ENCODE measurements around the gene KCNN3. TPM values are rescaled to one million over a fixed set of nuclear protein-coding genes. Genes with fewer than 3 reads are reported as not detected.

Gene KCNN3
- total and polyA plus RNA-seq, 2 of the 13 experiments (the other 11 are each of a cell fraction or from before 2014, with no cell fraction given): not detected

DNA sequence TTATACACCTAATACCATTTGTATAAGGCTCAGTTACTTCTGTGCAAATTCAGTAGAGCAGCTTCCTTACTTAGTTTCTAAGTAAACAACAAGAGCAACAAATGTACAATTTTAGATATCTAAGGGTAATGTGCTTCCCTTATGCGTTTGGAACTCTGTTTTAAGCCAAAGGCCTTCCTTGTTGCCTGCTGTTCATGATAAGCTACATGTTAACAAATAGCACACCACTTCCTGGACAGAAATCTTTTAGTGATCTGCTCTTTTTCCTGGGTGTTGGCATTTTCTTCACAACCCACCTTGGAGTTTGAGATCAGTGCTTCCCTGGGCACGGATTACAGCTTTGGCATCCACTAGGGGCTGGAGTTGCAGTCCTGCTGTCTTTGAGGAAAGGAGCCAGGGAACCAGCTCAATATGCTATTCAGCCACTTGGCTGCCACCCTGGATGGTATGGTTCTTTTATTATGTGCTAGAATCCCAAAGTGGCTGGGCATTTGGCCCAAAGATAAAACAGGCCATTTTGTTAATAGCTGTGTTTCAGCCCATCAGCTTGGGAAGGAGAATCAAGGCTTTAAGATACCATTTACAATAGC, 206.5 kb downstream of the KCNN3 start:
- Histone ChIP-seq H3K27ac (ENCODE audit: extremely low read length, insufficient read depth, low read length) (no peak overlapping the region), H2AFZ (ENCODE audit: low read length) (no peak overlapping the region), H3K4me2 (ENCODE audit: low read depth, low read length) (no peak overlapping the region), H3K27me3 (ENCODE audit: control insufficient read depth in 1 of 2, insufficient read depth in 2 of 2, low read length in 2 of 2) (no peaks in the 10 kb centered on the region; a peak in 1 of 5 replicates), H3K4me1 (ENCODE audit: insufficient read depth, low read length) (no peaks in the 10 kb centered on the region), H3K9me3 (ENCODE audit: low read length) (no peaks in the 10 kb centered on the region), H3K9ac (ENCODE audit: insufficient read depth, low read depth, low read length) (no peak overlapping the region), H3K36me3 (replicated peaks in 1 of 2; ENCODE audit: control insufficient read depth in 1 of 2, insufficient read depth in 2 of 2, low read length in 2 of 2) (no peaks in the 10 kb centered on the region), H3K79me2 (ENCODE audit: insufficient read depth, low read length) (no peaks in the 10 kb centered on the region), H4K20me1 (ENCODE audit: insufficient read depth, low read length) (no peaks in the 10 kb centered on the region), H3K4me3 (replicated peaks in 1 of 3; ENCODE audit: insufficient read depth in 1 of 3, low read depth in 2 of 3, low read length in 3 of 3) (no peak overlapping the region)
- TF ChIP-seq, protein P1, sequence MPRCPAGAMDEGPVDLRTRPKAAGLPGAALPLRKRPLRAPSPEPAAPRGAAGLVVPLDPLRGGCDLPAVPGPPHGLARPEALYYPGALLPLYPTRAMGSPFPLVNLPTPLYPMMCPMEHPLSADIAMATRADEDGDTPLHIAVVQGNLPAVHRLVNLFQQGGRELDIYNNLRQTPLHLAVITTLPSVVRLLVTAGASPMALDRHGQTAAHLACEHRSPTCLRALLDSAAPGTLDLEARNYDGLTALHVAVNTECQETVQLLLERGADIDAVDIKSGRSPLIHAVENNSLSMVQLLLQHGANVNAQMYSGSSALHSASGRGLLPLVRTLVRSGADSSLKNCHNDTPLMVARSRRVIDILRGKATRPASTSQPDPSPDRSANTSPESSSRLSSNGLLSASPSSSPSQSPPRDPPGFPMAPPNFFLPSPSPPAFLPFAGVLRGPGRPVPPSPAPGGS (CRISPR knock-in tag; IDR thresholded peaks at IDR 0.05): no peak
- TF ChIP-seq REL (CRISPR knock-in tag; conservative IDR thresholded peaks at IDR 0.05) (no peak), ZFP36L2 (CRISPR knock-in tag; IDR thresholded peaks at IDR 0.05) (no peak), ZFP1 (CRISPR knock-in tag; IDR thresholded peaks at IDR 0.05) (no peak), ATM (IDR thresholded peaks at IDR 0.05; ENCODE audit: borderline replicate concordance) (no peak)
- TF ChIP-seq, protein P2, sequence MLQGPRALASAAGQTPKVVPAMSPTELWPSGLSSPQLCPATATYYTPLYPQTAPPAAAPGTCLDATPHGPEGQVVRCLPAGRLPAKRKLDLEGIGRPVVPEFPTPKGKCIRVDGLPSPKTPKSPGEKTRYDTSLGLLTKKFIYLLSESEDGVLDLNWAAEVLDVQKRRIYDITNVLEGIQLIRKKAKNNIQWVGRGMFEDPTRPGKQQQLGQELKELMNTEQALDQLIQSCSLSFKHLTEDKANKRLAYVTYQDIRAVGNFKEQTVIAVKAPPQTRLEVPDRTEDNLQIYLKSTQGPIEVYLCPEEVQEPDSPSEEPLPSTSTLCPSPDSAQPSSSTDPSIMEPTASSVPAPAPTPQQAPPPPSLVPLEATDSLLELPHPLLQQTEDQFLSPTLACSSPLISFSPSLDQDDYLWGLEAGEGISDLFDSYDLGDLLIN (CRISPR knock-in tag; IDR thresholded peaks at IDR 0.05; ENCODE audit: borderline replicate concordance): no peak
- TF ChIP-seq, protein P3, sequence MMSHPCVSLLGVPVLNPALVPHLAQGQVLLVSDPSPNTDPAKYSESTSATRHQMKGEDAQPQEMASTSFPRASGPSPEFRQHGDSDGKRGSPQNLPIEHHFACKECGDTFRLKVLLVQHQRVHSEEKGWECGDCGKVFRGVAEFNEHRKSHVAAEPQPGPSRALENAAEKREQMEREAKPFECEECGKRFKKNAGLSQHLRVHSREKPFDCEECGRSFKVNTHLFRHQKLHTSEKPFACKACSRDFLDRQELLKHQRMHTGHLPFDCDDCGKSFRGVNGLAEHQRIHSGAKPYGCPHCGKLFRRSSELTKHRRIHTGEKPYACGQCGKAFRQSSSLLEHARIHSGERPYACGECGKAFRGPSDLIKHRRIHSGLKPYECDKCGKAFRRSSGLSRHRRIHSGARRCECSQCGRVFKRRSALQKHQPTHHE (CRISPR knock-in tag; IDR thresholded peaks at IDR 0.05; ENCODE audit: borderline replicate concordance): no peak
- FAIRE-seq (no peak), ATAC-seq (no peak), DNase-seq (ENCODE audit: low spot score) (no peak)
- intact Hi-C loops (cut with micrococcal nuclease; ENCODE audit: unreplicated experiment): no loop called here
- in situ Hi-C loops (cut with HindIII; ENCODE audit: extremely low pct_ligation_motif_present, low pct_unique_long_range_greater_than_20kb): loop anchor here (10.0 kb wide), 2 partner anchors 91 to 211 kb away; partner anchors contain the start of gene KCNN3
- no TSS peak for BruUV-seq (replicated peaks)
- ChIA-PET POLR2A (no interaction called here), CTCF (ENCODE audit: low intra/inter-chr PET ratio, low total read pairs) (no interaction called here)
- WGBS (ENCODE audit: low lambda C conversion rate): 3% methylated on average over 2 of the region's 2 CpGs

Measured in HepG2 (cell line).